CD4-positive, alpha-beta T cell treated with Interleukin-2 at 100 ng/mL for 4 hours (primary cell): ENCODE measurements around the gene TH.
"Not testable (repeated sequence)": the region's sequence is repeated elsewhere in the genome, so short reads cannot be mapped to it uniquely, and the experiment has no call there.

ENCODE experiments used
- DNase-seq: peaks from one replicate; pipeline ENCODE4 v3.0.0-alpha.2; 2020; ENCODE audit warnings: low spot score

TH gene

DNA sequence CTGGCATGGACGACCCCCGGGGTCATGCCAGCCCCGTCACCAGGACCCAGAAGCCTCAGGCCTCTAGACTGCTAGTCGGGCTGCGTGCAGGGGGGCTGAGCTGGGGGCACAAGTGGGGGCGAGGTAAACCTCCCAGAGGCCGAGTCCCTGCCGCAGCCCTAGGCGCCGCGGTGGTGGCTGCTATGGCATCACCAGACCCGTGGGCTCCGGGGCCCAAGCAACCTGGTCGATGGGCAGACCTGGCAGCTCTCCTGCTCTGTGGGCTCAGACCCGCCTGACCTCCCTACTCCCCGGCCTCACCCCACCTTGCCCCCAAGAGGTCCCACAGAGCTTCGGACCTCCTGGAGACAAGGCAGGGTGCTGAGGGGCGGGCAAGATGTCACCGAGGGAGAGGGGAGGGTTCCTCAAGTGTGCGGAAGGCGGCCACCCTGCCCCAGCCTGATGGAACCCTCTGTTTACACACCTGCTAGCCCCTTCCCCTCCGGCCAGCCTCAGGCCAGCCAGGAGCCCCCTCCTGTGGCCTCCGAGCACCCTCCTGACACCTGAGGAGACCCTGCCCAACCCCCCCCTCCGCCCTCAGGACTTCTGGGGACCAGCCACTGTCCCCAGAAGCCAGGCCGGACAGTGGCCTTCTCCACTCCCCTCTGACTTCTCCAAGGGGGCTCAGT is 41.8 kb downstream of the TH start:
- no peak for DNase-seq

GRCh38 chr11:2129308-2129698 is 42.3 kb downstream of the TH start:
- no peak for DNase-seq

DNA sequence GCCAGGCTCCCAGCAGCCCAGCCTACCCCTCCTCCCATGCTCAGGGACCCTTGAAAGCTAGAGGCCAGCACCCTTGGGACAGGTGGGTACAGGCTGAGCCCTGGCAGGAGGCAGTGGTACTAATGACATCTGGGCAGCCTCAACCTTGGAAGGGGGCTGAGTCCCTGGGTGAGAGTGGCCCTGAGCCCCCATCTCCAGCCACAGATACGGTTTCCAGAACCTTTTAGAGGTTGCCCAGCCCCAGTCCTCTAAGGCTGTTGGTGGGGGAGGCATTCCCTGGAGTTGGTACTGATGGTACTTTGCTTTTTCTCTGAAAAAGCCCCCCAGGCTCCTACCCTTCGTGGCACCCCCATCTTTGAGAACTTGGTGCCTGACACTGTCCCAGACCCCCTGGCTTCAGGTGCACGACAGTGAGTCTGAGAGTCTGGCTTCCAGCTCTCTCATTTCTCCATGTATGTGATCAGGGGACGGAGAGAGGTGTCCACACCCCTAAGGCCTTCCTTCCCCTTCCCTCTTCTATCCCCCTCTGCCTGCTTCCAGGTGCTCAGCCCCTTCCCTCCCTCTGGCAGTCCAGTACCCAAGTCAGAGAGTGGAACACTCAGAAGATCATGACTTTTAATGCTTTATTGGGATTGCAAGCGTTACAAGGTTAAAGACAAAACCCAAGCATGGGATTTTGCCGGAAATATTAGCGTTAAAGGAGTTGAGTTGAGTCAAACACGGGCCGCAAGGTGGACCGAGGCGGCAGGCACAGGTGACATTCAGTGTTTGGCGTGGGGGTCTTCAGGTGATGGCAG is 42.9 kb downstream of the TH start:
- no peak for DNase-seq

- no peak for DNase-seq
Observed at GRCh38 chr11:2128130-2128510, 43.5 kb downstream of the TH start.

GRCh38 chr11:2127482-2128129 is 44.0 kb downstream of the TH start:
- no peak for DNase-seq

DNA sequence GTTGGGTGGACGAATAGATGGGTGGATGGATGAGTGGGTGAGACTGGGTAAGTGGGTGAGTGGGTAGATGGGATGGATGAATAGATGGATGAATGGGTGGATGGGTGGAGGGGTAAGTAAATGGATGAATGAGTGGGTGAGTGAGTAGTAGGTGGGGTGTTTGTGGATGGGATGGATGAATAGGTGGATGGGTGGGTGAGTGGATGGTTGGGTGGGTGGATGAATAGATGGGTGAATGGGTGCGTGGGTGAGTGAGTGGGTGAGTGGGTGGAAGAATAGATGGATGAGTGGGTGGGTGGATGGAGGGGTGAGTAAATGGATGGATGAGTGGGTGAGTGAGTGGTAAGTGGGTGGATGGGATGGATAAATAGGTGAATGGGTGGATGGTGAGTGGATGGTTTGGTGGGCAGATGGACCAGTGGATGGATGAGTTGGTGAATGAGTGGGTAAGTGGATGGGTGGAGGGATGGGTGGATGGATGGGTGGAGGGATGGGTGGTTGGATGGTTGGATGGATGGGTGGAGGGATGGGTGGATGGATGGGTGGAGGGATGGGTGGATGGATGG is 45.0 kb downstream of the TH start:
- DNase-seq: no peak

- not testable (repeated sequence) for DNase-seq
Observed at GRCh38 chr11:2124736-2125484, 46.7 kb downstream of the TH start.

- DNase-seq: no peak
Observed at GRCh38 chr11:2123628-2123960, 48.0 kb downstream of the TH start.

DNA sequence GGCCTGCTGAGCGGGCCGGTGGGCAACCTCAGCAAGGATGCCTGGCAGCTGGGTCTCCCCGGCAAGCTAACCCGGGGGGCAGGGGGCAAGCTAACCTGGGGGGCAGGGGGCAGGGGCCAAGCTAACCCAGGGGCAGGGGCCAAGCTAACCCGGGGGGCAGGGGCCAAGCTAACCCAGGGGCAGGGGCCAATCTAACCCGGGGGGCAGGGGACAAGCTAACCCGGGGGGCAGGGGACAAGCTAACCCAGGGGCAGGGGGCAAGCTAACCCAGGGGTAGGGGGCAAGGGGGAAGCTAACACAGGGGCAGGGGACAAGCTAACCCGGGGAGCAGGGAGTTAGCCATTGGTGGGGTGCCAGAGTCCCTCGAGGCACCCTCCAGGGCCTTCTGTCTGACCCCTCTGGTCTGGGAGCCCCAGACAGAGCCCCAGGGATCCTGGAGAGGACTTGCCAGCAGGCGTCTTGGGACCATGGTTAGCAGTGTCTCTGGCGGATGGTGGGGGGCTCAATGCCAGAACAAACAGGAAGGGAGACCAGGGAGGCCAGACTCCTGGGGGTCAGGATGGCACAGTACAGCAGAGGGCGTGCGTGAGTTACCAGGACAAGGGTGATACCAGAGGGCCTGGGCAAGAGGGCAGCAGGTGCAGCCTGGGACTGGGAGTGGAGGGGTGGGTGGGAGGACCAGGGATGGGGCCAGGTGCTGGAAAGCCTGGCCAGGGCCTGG is 48.5 kb downstream of the TH start:
- no peak for DNase-seq

- no peak for DNase-seq
Observed at GRCh38 chr11:2122222-2122906, 49.3 kb downstream of the TH start.

- DNase-seq: no peak
Observed at GRCh38 chr11:2121227-2122130, 50.1 kb downstream of the TH start.

DNA sequence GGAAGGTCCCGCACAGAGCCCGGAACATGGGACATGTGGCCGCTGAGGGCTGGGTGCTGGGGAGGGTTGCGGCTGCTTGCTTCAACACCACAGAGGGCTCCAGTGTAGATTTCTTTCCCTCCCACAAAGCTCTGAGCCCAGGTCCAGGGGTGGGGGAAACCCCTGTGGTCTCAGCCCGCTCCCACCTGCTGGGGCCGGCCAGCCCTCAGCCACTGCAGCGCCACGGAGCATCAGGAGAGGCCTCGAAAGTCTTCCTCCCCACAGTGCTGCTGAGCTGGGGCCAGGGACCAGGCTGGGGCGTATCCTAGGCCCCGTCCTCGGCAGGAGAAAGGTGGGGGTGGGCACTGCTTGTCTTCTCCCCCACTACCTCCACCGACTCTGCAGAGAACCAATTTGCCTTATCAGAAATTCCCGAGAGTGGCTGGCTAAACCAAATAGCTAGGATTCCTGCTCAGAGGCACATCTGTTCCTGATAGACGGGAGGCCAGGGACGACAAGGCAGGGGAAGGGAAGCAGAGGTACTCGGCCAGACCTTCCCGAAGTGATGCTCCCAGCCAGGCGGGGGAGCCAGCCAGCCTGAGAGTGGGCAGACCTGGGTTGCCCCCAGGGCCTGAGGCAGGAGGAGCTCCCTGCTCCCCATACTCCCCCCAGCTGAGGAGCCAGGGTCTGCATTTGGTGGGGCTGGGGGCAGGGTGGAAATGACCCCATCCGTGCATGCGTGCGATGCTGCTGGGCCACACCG is 51.1 kb downstream of the TH start:
- no peak for DNase-seq

- no peak for DNase-seq
Observed at GRCh38 chr11:2118677-2119076, 52.9 kb downstream of the TH start.

- no peak for DNase-seq
Observed at GRCh38 chr11:2116680-2117079, 54.9 kb downstream of the TH start.

DNA sequence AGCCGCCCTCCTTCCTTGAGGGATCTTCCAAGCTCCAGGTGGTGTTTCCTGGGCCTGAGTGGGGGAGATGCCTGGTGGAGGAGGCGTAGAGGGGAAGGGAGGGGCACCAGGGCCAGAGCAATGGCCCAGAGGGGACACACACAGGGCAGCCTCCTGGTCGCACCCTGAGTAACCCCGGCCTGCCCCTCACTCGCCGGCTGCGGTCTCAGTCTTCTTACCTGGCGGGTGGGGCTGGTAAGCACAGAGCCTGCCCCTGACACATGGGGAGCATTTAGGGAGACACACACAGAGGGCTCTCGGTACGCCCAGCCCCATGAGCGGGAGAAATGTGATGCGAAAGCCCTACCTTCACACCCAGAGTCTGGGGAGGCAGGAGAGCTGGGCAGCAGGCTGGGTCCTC is 56.3 kb downstream of the TH start:
- DNase-seq: no peak

DNA sequence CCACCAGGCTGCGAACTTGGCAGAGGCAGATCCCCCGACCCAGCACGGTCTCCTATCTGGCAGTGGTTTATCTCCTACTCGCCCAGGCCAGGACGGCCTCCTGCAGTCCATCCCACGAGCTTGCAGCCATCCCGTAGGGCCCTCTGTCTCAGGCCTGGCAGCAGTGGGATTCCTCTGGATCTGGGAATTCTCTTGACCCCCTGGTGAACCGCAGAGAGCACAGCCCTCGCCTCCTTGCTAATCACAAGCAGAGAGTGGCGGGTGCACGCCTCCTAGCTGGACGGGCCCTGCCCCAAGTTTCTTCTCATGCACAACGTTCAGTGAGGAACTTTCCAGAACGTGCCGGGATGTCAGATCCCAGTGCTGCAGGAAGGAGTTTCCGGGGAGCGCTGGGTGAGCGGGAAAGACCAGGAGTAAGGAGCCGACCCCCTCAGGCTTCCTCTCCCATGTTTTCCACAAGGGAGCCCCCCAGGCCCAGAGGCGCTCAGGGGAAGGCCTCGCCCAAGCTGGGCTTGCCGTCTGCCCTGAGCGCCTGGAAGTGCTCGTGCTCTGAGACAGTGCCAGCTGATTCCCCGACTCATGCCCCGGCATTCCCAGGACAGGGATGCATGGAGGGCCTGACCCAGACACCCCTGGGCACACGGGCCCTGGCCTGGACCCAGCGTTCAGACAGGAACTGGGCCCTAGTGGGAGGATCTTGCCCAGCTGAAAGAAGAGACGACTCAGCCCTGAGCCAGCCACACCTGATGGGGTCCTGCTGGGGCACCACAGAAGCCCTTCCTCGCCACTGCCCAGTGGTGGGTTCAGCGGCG is 57.0 kb downstream of the TH start:
- DNase-seq: no peak
